IMR-90 (cell line): Measurements from ENCODE around the gene PRSS53. TPM values are rescaled to one million over a fixed set of nuclear protein-coding genes. Genes with fewer than 3 reads are reported as not detected.

Source experiments
- ATAC-seq: fragments of 200-7000 bp; cut with Tn5 transposase; 2 replicates; pipeline ENCODE4 v1.9.1; 2020; ENCODE audit warnings: low read depth, mild to moderate bottlenecking, moderate library complexity
- BruUV-seq: library from RNA; stranded (reverse); fragments of 400-500 nt; replicated peaks from 2 replicates; lab custom pipeline; 2021; lab: Mats Ljungman, UMichigan
- CTCF ChIA-PET: fragments of 300-600 bp; formaldehyde crosslinking; extraction: SDS; loops from one replicate; lab custom pipeline; 2021; ENCODE audit warnings: antibody characterized with exemption; lab: Yijun Ruan, JAX
- POLR2A ChIA-PET: fragments of 300-600 bp; sonication (Branson Sonifier 250); formaldehyde crosslinking; loops from one replicate; lab custom pipeline; 2022; ENCODE audit warnings: antibody characterized with exemption; ENCODE audit not compliant: unreplicated experiment; lab: Charles Lee
- DNase-seq: peaks from one replicate; pipeline ENCODE4 v3.0.0; 2013
- H2AFZ ChIP-seq: replicated peaks from 2 replicates; pipeline ENCODE3; 2013; ENCODE audit warnings: low read length, mild to moderate bottlenecking; ENCODE audit not compliant: poor library complexity
- H2AK5ac ChIP-seq: 2 replicates; pipeline ENCODE4 v1.6.1; 2013; ENCODE audit warnings: low read depth, low read length, inconsistent platforms
- H2AK9ac ChIP-seq: replicated peaks from 2 replicates; pipeline ENCODE3; 2013; ENCODE audit warnings: mild to moderate bottlenecking, low read depth, low read length, moderate library complexity; ENCODE audit not compliant: poor library complexity
- H2BK120ac ChIP-seq: 2 replicates; pipeline ENCODE4 v1.6.1; 2013; ENCODE audit warnings: low read depth, low read length, inconsistent platforms
- H2BK15ac ChIP-seq: 3 replicates; pipeline ENCODE4 v1.6.1; 2013; ENCODE audit warnings: low read depth, low read length, inconsistent platforms
- H2BK20ac ChIP-seq: 2 replicates; pipeline ENCODE4 v1.6.1; 2013; ENCODE audit warnings: low read depth, mild to moderate bottlenecking, inconsistent platforms, low read length, moderate library complexity
- H2BK5ac ChIP-seq: 2 replicates; pipeline ENCODE4 v1.6.1; 2013; ENCODE audit warnings: mild to moderate bottlenecking, low read depth, low read length, inconsistent platforms; ENCODE audit not compliant: poor library complexity, severe bottlenecking
- H3K14ac ChIP-seq: replicated peaks from 2 replicates; pipeline ENCODE4 v1.6.1; 2013; ENCODE audit warnings: low read depth, low read length, inconsistent platforms
- H3K18ac ChIP-seq: 2 replicates; pipeline ENCODE4 v1.6.1; 2013; ENCODE audit warnings: low read depth, low read length, control low read depth
- H3K23ac ChIP-seq: 2 replicates; pipeline ENCODE4 v1.6.1; 2013; ENCODE audit warnings: low read depth, low read length, inconsistent platforms
- H3K27ac ChIP-seq: 2 replicates; pipeline ENCODE4 v1.5.1; 2013; ENCODE audit warnings: mild to moderate bottlenecking, control low read depth, low read length; ENCODE audit not compliant: insufficient read depth
- H3K27me3 ChIP-seq: 2 replicates; pipeline ENCODE4 v1.6.1; 2013; ENCODE audit warnings: low read length; ENCODE audit not compliant: control insufficient read depth, insufficient read depth
- H3K36me3 ChIP-seq: 2 replicates; pipeline ENCODE4 v1.6.1; 2013; ENCODE audit warnings: low read length, mixed read lengths; ENCODE audit not compliant: control insufficient read depth, insufficient read depth
- H3K4ac ChIP-seq: 2 replicates; pipeline ENCODE4 v1.6.1; 2013; ENCODE audit warnings: low read depth, low read length, inconsistent platforms
- H3K4me1 ChIP-seq: 2 replicates; pipeline ENCODE4 v1.6.1; 2013; ENCODE audit warnings: low read length, mixed read lengths; ENCODE audit not compliant: control insufficient read depth, insufficient read depth
- H3K4me2 ChIP-seq: 2 replicates; pipeline ENCODE4 v1.6.1; 2013; ENCODE audit warnings: low read depth, mild to moderate bottlenecking, control low read depth, low read length, moderate library complexity
- H3K4me3 ChIP-seq: 2 replicates; pipeline ENCODE4 v1.5.1; 2013; ENCODE audit warnings: low read depth, mild to moderate bottlenecking, control low read depth, low read length, moderate library complexity; ENCODE audit not compliant: insufficient read depth
- H3K56ac ChIP-seq: 2 replicates; pipeline ENCODE4 v1.6.1; 2013; ENCODE audit warnings: low read length, inconsistent platforms; ENCODE audit not compliant: insufficient read depth; ENCODE audit errors: extremely low read depth
- H3K79me1 ChIP-seq, 2 experiments: 2 replicates each; pipeline ENCODE4 v1.6.1; 2013; ENCODE audit warnings: low read length in 2 of 2, inconsistent platforms in 1 of 2, low read depth in 1 of 2
- H3K9ac ChIP-seq: 2 replicates; pipeline ENCODE4 v1.6.1; 2013; ENCODE audit warnings: low read depth, low read length, control low read depth
- H3K9me1 ChIP-seq: 2 replicates; pipeline ENCODE4 v1.6.1; 2013; ENCODE audit warnings: low read length, inconsistent platforms; ENCODE audit not compliant: insufficient read depth
- H3K9me3 ChIP-seq: 2 replicates; pipeline ENCODE4 v1.6.1; 2013; ENCODE audit warnings: low read length; ENCODE audit not compliant: control insufficient read depth, insufficient read depth
- H4K20me1 ChIP-seq: 2 replicates; pipeline ENCODE4 v1.6.1; 2013; ENCODE audit warnings: low read length, inconsistent platforms; ENCODE audit not compliant: insufficient read depth
- H4K5ac ChIP-seq: 2 replicates; pipeline ENCODE4 v1.6.1; 2013; ENCODE audit warnings: mild to moderate bottlenecking, low read depth, low read length, control low read depth
- H4K8ac ChIP-seq, 2 experiments: 2 replicates each; pipeline ENCODE4 v1.6.1; 2013; ENCODE audit warnings: low read depth in 2 of 2, low read length in 2 of 2, control low read depth in 1 of 2, inconsistent platforms in 1 of 2
- H4K91ac ChIP-seq: 2 replicates; pipeline ENCODE4 v1.6.1; 2013; ENCODE audit warnings: low read depth, low read length, inconsistent platforms; ENCODE audit not compliant: insufficient read depth
- FOS ChIP-seq: fragments of 150-350 bp; IDR thresholded peaks from 2 replicates; pipeline ENCODE4 v1.6.1; 2016; ENCODE audit warnings: low read depth, low read length
- MAZ ChIP-seq: IDR thresholded peaks from 2 replicates; pipeline ENCODE4 v1.6.1; 2012; ENCODE audit warnings: low read depth, mild to moderate bottlenecking, low read length, improper control_type of control experiment, moderate library complexity, borderline replicate concordance
- NFE2L2 ChIP-seq: fragments of 150-350 bp; IDR thresholded peaks from 2 replicates; pipeline ENCODE4 v1.6.1; 2016; ENCODE audit warnings: low read depth, mild to moderate bottlenecking, low read length
- RCOR1 ChIP-seq: IDR thresholded peaks from 2 replicates; pipeline ENCODE4 v1.6.1; 2012; ENCODE audit warnings: mild to moderate bottlenecking, low read length, improper control_type of control experiment; ENCODE audit not compliant: insufficient replicate concordance
- RFX5 ChIP-seq: IDR thresholded peaks from 2 replicates; pipeline ENCODE4 v1.8.0; 2012; ENCODE audit warnings: low read depth, mild to moderate bottlenecking, low read length, moderate library complexity
- WGBS, 2 experiments: methylation state at CpG; one replicate each; pipeline versions ENCODE4 v1.1.5 to v1.1.7; 2013; ENCODE audit warnings: missing lambda C conversion rate in 2 of 2; ENCODE audit not compliant: insufficient read length in 1 of 2; ENCODE audit errors: extremely low coverage in 2 of 2; 5-methylcytosine and 5-hydroxymethylcytosine counted together
- dilution Hi-C: fragments of 300-500 bp; cut with HindIII; formaldehyde crosslinking; loops from one replicate; pipeline ENCODE4 v1.14.3; 2018; ENCODE audit warnings: low sequenced_read_pairs; ENCODE audit not compliant: unreplicated experiment
- in situ Hi-C: fragments of 300-500 bp; cut with MboI; formaldehyde crosslinking; loops from 3 replicates; pipeline ENCODE4 v1.14.3; 2019; ENCODE audit warnings: low sequenced_read_pairs, inconsistent platforms, mixed read lengths
- intact Hi-C: fragments of 100-400 bp; cut with micrococcal nuclease; formaldehyde crosslinking; loops from 2 replicates; pipeline ENCODE4 v1.10.0; 2022
- polyA plus RNA-seq, 3 experiments: library from polyadenylated mRNA; depleted of rRNA; stranded (reverse); fragments of >200 nt; gene quantifications; 2 replicates each; pipeline ENCODE4 v1.2.3, GENCODE V29; 2012; ENCODE audit warnings: low replicate concordance in 1 of 3
- total RNA-seq: library from RNA; depleted of rRNA; stranded (reverse); fragments of >200 nt; gene quantifications from 2 replicates; pipeline ENCODE4 v1.2.3, GENCODE V29; 2012

The PRSS53 gene
- total and polyA plus RNA-seq, 2 of the 4 experiments (the other 2 are of a cell fraction), result 0.72 to 5.9 TPM

GRCh38 chr16:31082368-31083045, 6.2 kb downstream of the PRSS53 start:
- Histone ChIP-seq H3K56ac (no peak overlapping the region), H4K20me1 (peaks cover 21% of the 10 kb centered on the region)
- no peak for DNase-seq

More at GRCh38 chr16:31082368-31083045, 6.2 kb downstream of the PRSS53 start:
- Histone ChIP-seq H3K4me1 (no peaks in the 10 kb centered on the region), H4K91ac (no peak overlapping the region), H2AK5ac (no peak overlapping the region), H2BK5ac (no peak overlapping the region), H3K23ac (no peak overlapping the region), H2BK20ac (no peak overlapping the region), H4K8ac (no peak overlapping the region), H3K14ac (no peak overlapping the region), H2BK15ac (no peak overlapping the region), H3K4ac (no peak overlapping the region), H3K4me2 (no peak overlapping the region), H3K4me3 (no peak overlapping the region), H3K18ac (no peak overlapping the region), H3K27me3 (no peaks in the 10 kb centered on the region), H3K9me3 (no peaks in the 10 kb centered on the region), H3K36me3 (peaks cover 79% of the 10 kb centered on the region), H3K9me1 (peaks cover 3% of the 10 kb centered on the region; the same call in 1 of the 2 replicates), H2AFZ (no peak overlapping the region), H2BK120ac (no peak overlapping the region), H4K5ac (no peak overlapping the region), H3K79me1 (peaks cover 14 to 52% of the 10 kb centered on the region in 2 experiments), H3K27ac (no peak overlapping the region), H3K9ac (no peak overlapping the region), H2AK9ac (no peak overlapping the region)
- TF ChIP-seq RFX5 (no peak), NFE2L2 (no peak), MAZ (no peak), RCOR1 (no peak), FOS (no peak)
- intact Hi-C loops (no loop called here), dilution Hi-C loops (no loop called here), in situ Hi-C loops (loop anchor here (10.0 kb wide), 1 partner anchor 98 kb away; the partner anchor contains the start of gene HSD3B7)
- WGBS, 2 experiments, result 87% methylated on average over 3 of the region's 14 CpGs; no CpG with 5 or more reads in 1 of the 2 experiments
- CTCF ChIA-PET, result no interaction called here
- no TSS peak for BruUV-seq
- no peak for ATAC-seq
- POLR2A ChIA-PET, result no interaction called here
